Type B pancreatic cell (in vitro differentiated cells): Measurements from ENCODE around the gene ISCU. TPM values are rescaled to one million over a fixed set of nuclear protein-coding genes. Genes with fewer than 3 reads are reported as not detected.

Experiments used
- DNase-seq: peaks from one replicate; pipeline ENCODE4 v3.0.0; 2021; ENCODE audit warnings: mixed read lengths; ENCODE audit not compliant: unreplicated experiment; ENCODE audit errors: extremely low spot score
- H3K27ac Mint-ChIP-seq: 2 replicates; pipeline ENCODE4 v1.8.0; 2021; ENCODE audit warnings: mild to moderate bottlenecking, mixed read lengths
- H3K27me3 Mint-ChIP-seq: 2 replicates; pipeline ENCODE4 v1.8.0; 2021; ENCODE audit warnings: mixed read lengths
- H3K36me3 Mint-ChIP-seq: 2 replicates; pipeline ENCODE4 v1.8.0; 2021; ENCODE audit warnings: mixed read lengths
- H3K4me1 Mint-ChIP-seq: one replicate; pipeline ENCODE4 v1.8.0; 2021; ENCODE audit warnings: mixed read lengths; ENCODE audit not compliant: unreplicated experiment
- H3K4me3 Mint-ChIP-seq: 2 replicates; pipeline ENCODE4 v1.8.0; 2021; ENCODE audit warnings: mild to moderate bottlenecking, mixed read lengths
- H3K9me3 Mint-ChIP-seq: 2 replicates; pipeline ENCODE4 v1.8.0; 2021; ENCODE audit warnings: mixed read lengths
- CTCF ChIP-seq: fragments of 200-600 bp; sonication (generic); conservative IDR thresholded peaks from 2 replicates; pipeline ENCODE4 v1.5.0; 2021; ENCODE audit warnings: antibody characterized with exemption, mild to moderate bottlenecking
- total RNA-seq: library from RNA; stranded (reverse); gene quantifications from 2 replicates; pipeline ENCODE4 v1.2.1, GENCODE V29; 2021; ENCODE audit warnings: low replicate concordance

ISCU gene
- total RNA-seq, 1 donor from 2014 or later, result 78.9 TPM

- DNase-seq, result no peak
- no peaks in the 10 kb centered on the region for H3K27me3 Mint-ChIP-seq
- no peak for TF ChIP-seq CTCF
- no peaks in the 10 kb centered on the region for H3K4me1 Mint-ChIP-seq
- H3K9me3 Mint-ChIP-seq, result no peaks in the 10 kb centered on the region
- no peak overlapping the region for H3K4me3 Mint-ChIP-seq
- H3K36me3 Mint-ChIP-seq, result peaks cover 37% of the 10 kb centered on the region
- no peak overlapping the region for H3K27ac Mint-ChIP-seq
Measured at GRCh38 chr12:108523365-108523764, 39.0 kb upstream of the ISCU start.

- Mint-ChIP-seq H3K4me3 (no peak overlapping the region), H3K9me3 (no peaks in the 10 kb centered on the region), H3K27me3 (no peaks in the 10 kb centered on the region), H3K4me1 (no peaks in the 10 kb centered on the region), H3K36me3 (peaks cover 38% of the 10 kb centered on the region), H3K27ac (no peak overlapping the region)
- no peak for DNase-seq
- TF ChIP-seq CTCF, result no peak
Measured at GRCh38 chr12:108525681-108526080, 36.7 kb upstream of the ISCU start.

- no peak overlapping the region for H3K4me3 Mint-ChIP-seq
- H3K4me1 Mint-ChIP-seq, result no peaks in the 10 kb centered on the region
- H3K27me3 Mint-ChIP-seq, result no peaks in the 10 kb centered on the region
- TF ChIP-seq CTCF, result peak; percentile 36
- H3K27ac Mint-ChIP-seq, result no peak overlapping the region
- peaks cover 40% of the 10 kb centered on the region for H3K36me3 Mint-ChIP-seq
- H3K9me3 Mint-ChIP-seq, result no peaks in the 10 kb centered on the region
- no peak for DNase-seq
Measured at GRCh38 chr12:108526482-108527165, 35.8 kb upstream of the ISCU start.

- H3K27ac Mint-ChIP-seq, result no peak overlapping the region
- H3K4me3 Mint-ChIP-seq, result no peak overlapping the region
- peaks cover 35% of the 10 kb centered on the region for H3K36me3 Mint-ChIP-seq
- no peak for TF ChIP-seq CTCF
- no peak for DNase-seq
- H3K27me3 Mint-ChIP-seq, result no peaks in the 10 kb centered on the region
- no peaks in the 10 kb centered on the region for H3K4me1 Mint-ChIP-seq
- H3K9me3 Mint-ChIP-seq, result no peaks in the 10 kb centered on the region
Measured at GRCh38 chr12:108527166-108527496, 35.3 kb upstream of the ISCU start.

- Mint-ChIP-seq H3K4me3 (no peak overlapping the region), H3K9me3 (no peaks in the 10 kb centered on the region), H3K4me1 (peaks cover 5% of the 10 kb centered on the region), H3K36me3 (peaks cover 41% of the 10 kb centered on the region), H3K27me3 (no peaks in the 10 kb centered on the region), H3K27ac (no peak overlapping the region)
- DNase-seq, result no peak
- TF ChIP-seq CTCF, result no peak
Measured at GRCh38 chr12:108530161-108530560, 32.2 kb upstream of the ISCU start.
